Stomach (tissue), 4 donors: Measurements from ENCODE around the gene MEGF8.

Experiments
- CTCF ChIP-seq, 7 experiments: fragments of 450-650 bp in 4 of 7; fragments of 200-600 bp in 3 of 7; sonication (generic) in 3 of 7; IDR thresholded peaks; one replicate each; pipeline ENCODE4 v1.5.1; 2016 to 2019; ENCODE audit warnings: antibody characterized with exemption in 7 of 7, control low read depth in 2 of 7, mild to moderate bottlenecking in 1 of 7
- POLR2A ChIP-seq, 4 donors: fragments of 450-650 bp; IDR thresholded peaks; one replicate each; pipeline ENCODE4 v1.6.1; 2016; ENCODE audit warnings: antibody characterized with exemption in 4 of 4, control low read depth in 2 of 4, mild to moderate bottlenecking in 1 of 4, moderate library complexity in 1 of 4

- TF ChIP-seq CTCF (IDR thresholded peaks at IDR 0.05) (no peak), POLR2A (IDR thresholded peaks at IDR 0.05) (no peak)
These were observed 44.7 kb downstream of the MEGF8 start for GRCh38 chr19:42370068-42370520.
